SK-N-SH (cell line): ENCODE measurements around the gene PCDH18.
"Not testable (repeated sequence)": the region's sequence is repeated elsewhere in the genome, so short reads cannot be mapped to it uniquely, and the experiment has no call there.

Experiments
- TF ChIP-seq, protein P1 (sequence below): fragments of 200-600 bp; sonication (generic); IDR thresholded peaks from 2 replicates; pipeline ENCODE4 v1.6.1; 2017; ENCODE audit warnings: antibody characterized with exemption, mild to moderate bottlenecking, moderate library complexity
- TF ChIP-seq, protein P2 (sequence below): IDR thresholded peaks from 2 replicates; pipeline ENCODE4 v1.4.0; 2012; ENCODE audit warnings: low read depth, borderline replicate concordance

DNA sequence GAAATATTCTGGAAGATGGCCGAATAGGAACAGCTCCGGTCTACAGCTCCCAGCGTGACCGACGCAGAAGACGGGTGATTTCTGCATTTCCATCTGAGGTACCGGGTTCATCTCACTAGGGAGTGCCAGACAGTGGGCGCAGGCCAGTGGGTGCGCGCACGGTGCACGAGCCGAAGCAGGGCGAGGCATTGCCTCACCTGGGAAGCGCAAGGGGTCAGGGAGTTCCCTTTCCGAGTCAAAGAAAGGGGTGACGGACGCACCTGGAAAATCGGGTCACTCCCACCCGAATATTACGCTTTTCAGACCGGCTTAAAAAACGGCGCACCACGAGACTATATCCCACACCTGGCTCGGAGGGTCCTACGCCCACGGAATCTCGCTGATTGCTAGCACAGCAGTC, 36.0 kb downstream of the PCDH18 start:
- TF ChIP-seq, protein P1, sequence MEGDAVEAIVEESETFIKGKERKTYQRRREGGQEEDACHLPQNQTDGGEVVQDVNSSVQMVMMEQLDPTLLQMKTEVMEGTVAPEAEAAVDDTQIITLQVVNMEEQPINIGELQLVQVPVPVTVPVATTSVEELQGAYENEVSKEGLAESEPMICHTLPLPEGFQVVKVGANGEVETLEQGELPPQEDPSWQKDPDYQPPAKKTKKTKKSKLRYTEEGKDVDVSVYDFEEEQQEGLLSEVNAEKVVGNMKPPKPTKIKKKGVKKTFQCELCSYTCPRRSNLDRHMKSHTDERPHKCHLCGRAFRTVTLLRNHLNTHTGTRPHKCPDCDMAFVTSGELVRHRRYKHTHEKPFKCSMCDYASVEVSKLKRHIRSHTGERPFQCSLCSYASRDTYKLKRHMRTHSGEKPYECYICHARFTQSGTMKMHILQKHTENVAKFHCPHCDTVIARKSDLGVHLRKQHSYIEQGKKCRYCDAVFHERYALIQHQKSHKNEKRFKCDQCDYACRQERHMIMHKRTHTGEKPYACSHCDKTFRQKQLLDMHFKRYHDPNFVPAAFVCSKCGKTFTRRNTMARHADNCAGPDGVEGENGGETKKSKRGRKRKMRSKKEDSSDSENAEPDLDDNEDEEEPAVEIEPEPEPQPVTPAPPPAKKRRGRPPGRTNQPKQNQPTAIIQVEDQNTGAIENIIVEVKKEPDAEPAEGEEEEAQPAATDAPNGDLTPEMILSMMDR = not testable (repeated sequence)
- TF ChIP-seq, protein P2, sequence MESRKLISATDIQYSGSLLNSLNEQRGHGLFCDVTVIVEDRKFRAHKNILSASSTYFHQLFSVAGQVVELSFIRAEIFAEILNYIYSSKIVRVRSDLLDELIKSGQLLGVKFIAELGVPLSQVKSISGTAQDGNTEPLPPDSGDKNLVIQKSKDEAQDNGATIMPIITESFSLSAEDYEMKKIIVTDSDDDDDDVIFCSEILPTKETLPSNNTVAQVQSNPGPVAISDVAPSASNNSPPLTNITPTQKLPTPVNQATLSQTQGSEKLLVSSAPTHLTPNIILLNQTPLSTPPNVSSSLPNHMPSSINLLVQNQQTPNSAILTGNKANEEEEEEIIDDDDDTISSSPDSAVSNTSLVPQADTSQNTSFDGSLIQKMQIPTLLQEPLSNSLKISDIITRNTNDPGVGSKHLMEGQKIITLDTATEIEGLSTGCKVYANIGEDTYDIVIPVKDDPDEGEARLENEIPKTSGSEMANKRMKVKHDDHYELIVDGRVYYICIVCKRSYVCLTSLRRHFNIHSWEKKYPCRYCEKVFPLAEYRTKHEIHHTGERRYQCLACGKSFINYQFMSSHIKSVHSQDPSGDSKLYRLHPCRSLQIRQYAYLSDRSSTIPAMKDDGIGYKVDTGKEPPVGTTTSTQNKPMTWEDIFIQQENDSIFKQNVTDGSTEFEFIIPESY = not testable (repeated sequence)
